Right cardiac atrium (tissue), 5 donors: ENCODE results near the gene RUFY3. TPM values are rescaled to one million over a fixed set of nuclear protein-coding genes. Genes with fewer than 3 reads are reported as not detected.
"Not testable (repeated sequence)": the region's sequence is repeated elsewhere in the genome, so short reads cannot be mapped to it uniquely, and the experiment has no call there.

ENCODE experiments used
- ATAC-seq, 2 donors: fragments of 200-7000 bp; cut with Tn5 transposase; one replicate each; pipeline versions ENCODE4 v1.8.0 to v1.9.1; 2020; ENCODE audit warnings: moderate library complexity in 2 of 2, mild to moderate bottlenecking in 1 of 2
- DNase-seq, 3 donors: peaks; one replicate each; pipeline ENCODE4 v3.0.0-alpha.2; 2020
- H3K27ac ChIP-seq: one replicate; pipeline ENCODE4 v1.5.1; 2013; ENCODE audit warnings: mild to moderate bottlenecking, low read length, control low read depth, moderate library complexity
- H3K27me3 ChIP-seq: one replicate; pipeline ENCODE4 v1.6.1; 2013; ENCODE audit not compliant: control insufficient read depth, insufficient read depth
- H3K4me1 ChIP-seq: one replicate; pipeline ENCODE4 v1.6.1; 2013; ENCODE audit warnings: low read length; ENCODE audit not compliant: control insufficient read depth, insufficient read depth
- H3K4me3 ChIP-seq: one replicate; pipeline ENCODE4 v1.5.1; 2013; ENCODE audit warnings: low read length, control low read depth
- H3K9me3 ChIP-seq: one replicate; pipeline ENCODE4 v1.6.1; 2013; ENCODE audit warnings: low read length; ENCODE audit not compliant: control insufficient read depth
- WGBS: extraction: QIAGEN DNeasy Blood & Tissue Kit; methylation state at CpG from one replicate; pipeline ENCODE4 v1.1.7; 2013; 5-methylcytosine and 5-hydroxymethylcytosine counted together
- intact Hi-C, 4 donors: fragments of 100-400 bp; cut with DNase I; formaldehyde crosslinking; loops; one replicate each; pipeline versions ENCODE4 v1.11.0 to v1.14.0; 2022 to 2023
- polyA plus RNA-seq: library from polyadenylated mRNA; stranded (reverse); fragments of 200-250 nt; gene quantifications from one replicate; pipeline ENCODE4 v1.2.3, GENCODE V29; 2013
- total RNA-seq, 4 donors: library from RNA; stranded (reverse); fragmentation: NEBNext Ultra II Directional; extraction: Animal tissue kit (Norgen Biotek cat#: 25700); gene quantifications; one replicate each; pipeline ENCODE4 v1.2.1, GENCODE V29; 2021
- donor health status: healthy with polysubstance abuse.
- donor health status: DM: no; HTN: yes; CAD: no.
- donor health status: DM: no; HTN: no; CAD: no.
- donor health status: DM: no; HTN: yes; CAD: no; lungs with severe emphysema.
- donor health status: DM: yes; HTN: yes; CAD: no.

RUFY3 gene
- total and polyA plus RNA-seq, 5 donors, result 14.1 to 30.1 (median 29.1) TPM

GRCh38 chr4:70829492-70829891, 107.7 kb downstream of the RUFY3 start:
- no peak overlapping the region for H3K4me3 ChIP-seq
- H3K9me3 ChIP-seq, result no peaks in the 10 kb centered on the region
- ATAC-seq (no peak), DNase-seq (no peak)
- H3K27ac ChIP-seq, result no peak overlapping the region
- no peaks in the 10 kb centered on the region for H3K27me3 ChIP-seq
- no peaks in the 10 kb centered on the region for H3K4me1 ChIP-seq
- intact Hi-C loops, result no loop called here
- WGBS, result 84% methylated on average over 1 of the region's 1 CpG

- Histone ChIP-seq H3K9me3 (no peaks in the 10 kb centered on the region), H3K27me3 (no peaks in the 10 kb centered on the region), H3K4me3 (no peak overlapping the region), H3K27ac (no peak overlapping the region), H3K4me1 (no peaks in the 10 kb centered on the region)
- intact Hi-C loops, result loop anchor here in 3 of 4 donors (10.0 kb wide), 2 partner anchors 125 to 165 kb away; partner anchors contain the start of gene DCK (in 2 of the 3)
- ATAC-seq (no peak), DNase-seq (no peak)
- 92% methylated on average over 9 of the region's 9 CpGs for WGBS
Measured at GRCh38 chr4:70830054-70830453, 108.3 kb downstream of the RUFY3 start.

GRCh38 chr4:70831293-70831692, 109.5 kb downstream of the RUFY3 start:
- H3K9me3 ChIP-seq, result no peaks in the 10 kb centered on the region
- H3K4me1 ChIP-seq, result peaks cover 2% of the 10 kb centered on the region
- no peak for ATAC-seq
- H3K4me3 ChIP-seq, result no peak overlapping the region
- intact Hi-C loops, result loop anchor here in 3 of 4 donors (10.0 kb wide), 2 partner anchors 126 to 164 kb away; partner anchors contain the start of gene DCK (in 2 of the 3)
- WGBS, result 95% methylated on average over 4 of the region's 4 CpGs
- no peak for DNase-seq
- no peak overlapping the region for H3K27ac ChIP-seq
- no peaks in the 10 kb centered on the region for H3K27me3 ChIP-seq

GRCh38 chr4:70833675-70834074, 111.9 kb downstream of the RUFY3 start:
- ATAC-seq (no peak), DNase-seq (no peak)
- no peak overlapping the region for H3K27ac ChIP-seq
- H3K9me3 ChIP-seq, result no peaks in the 10 kb centered on the region
- H3K4me1 ChIP-seq, result peaks cover 2% of the 10 kb centered on the region
- H3K27me3 ChIP-seq, result no peaks in the 10 kb centered on the region
- no peak overlapping the region for H3K4me3 ChIP-seq
- intact Hi-C loops, result loop anchor here in 3 of 4 donors (10.0 kb wide), 2 partner anchors 129 to 161 kb away; partner anchors contain the start of gene DCK (in 2 of the 3)
- 99% methylated on average over 1 of the region's 1 CpG for WGBS

- no peaks in the 10 kb centered on the region for H3K9me3 ChIP-seq
- H3K4me1 ChIP-seq, result peaks cover 2% of the 10 kb centered on the region
- H3K4me3 ChIP-seq, result no peak overlapping the region
- DNase-seq (no peak), ATAC-seq (no peak)
- no peaks in the 10 kb centered on the region for H3K27me3 ChIP-seq
- H3K27ac ChIP-seq, result no peak overlapping the region
- intact Hi-C loops, result loop anchor here in 3 of 4 donors (5.0 to 10.0 kb wide), 3 partner anchors 66 to 159 kb away; partner anchors contain the start of genes DCK (in 2 of the 3) and MOB1B (in 2 of the 3)
- WGBS, result 58% methylated on average over 2 of the region's 2 CpGs
Measured at GRCh38 chr4:70836081-70836480, 114.3 kb downstream of the RUFY3 start.

GRCh38 chr4:70838204-70838603, 116.4 kb downstream of the RUFY3 start:
- ATAC-seq (no peak), DNase-seq (no peak)
- intact Hi-C loops, result loop anchor here in 3 of 4 donors (5.0 to 10.0 kb wide), 3 partner anchors 64 to 157 kb away; partner anchors contain the start of genes DCK (in 2 of the 3) and MOB1B (in 2 of the 3)
- Histone ChIP-seq H3K4me3 (peak overlapping the region; percentile 78), H3K4me1 (peaks cover 2% of the 10 kb centered on the region), H3K9me3 (no peaks in the 10 kb centered on the region), H3K27me3 (no peaks in the 10 kb centered on the region), H3K27ac (peak overlapping the region; percentile 55)
- 26% methylated on average over 4 of the region's 4 CpGs for WGBS

GRCh38 chr4:70838666-70839588, 117.2 kb downstream of the RUFY3 start:
- WGBS, result under 1% methylated on average over 80 of the region's 80 CpGs
- intact Hi-C loops, result loop anchor here in 3 of 4 donors (5.0 to 10.0 kb wide), 3 partner anchors 63 to 156 kb away; partner anchors contain the start of genes DCK (in 2 of the 3) and MOB1B (in 2 of the 3)
- H3K9me3 ChIP-seq, result no peaks in the 10 kb centered on the region
- DNase-seq (peak; percentile 77 to 90 (median 88)), ATAC-seq (peak; percentile 78 to 84)
- H3K27ac ChIP-seq, result peak overlapping the region; percentile 79
- H3K4me3 ChIP-seq, result peak overlapping the region; percentile 78
- H3K4me1 ChIP-seq, result peaks cover 2% of the 10 kb centered on the region
- H3K27me3 ChIP-seq, result no peaks in the 10 kb centered on the region

GRCh38 chr4:70839589-70840093, 117.9 kb downstream of the RUFY3 start, which contains the start of gene GRSF1:
GRSF1 (minus strand) TSS chr4:70839890; CDS start chr4:70839827, 63 bp downstream.
- under 1% methylated on average over 49 of the region's 51 CpGs for WGBS

GRCh38 chr4:70840137-70840536, 118.4 kb downstream of the RUFY3 start:
- intact Hi-C loops, result loop anchor here in 1 of 4 donors (10.0 kb wide), 1 partner anchor 155 kb away; the partner anchor contains the start of gene DCK
- ATAC-seq, result peak in 1 of 2 donors; percentile 3
- not testable (repeated sequence) for H3K4me1 ChIP-seq, H3K27ac ChIP-seq, H3K4me3 ChIP-seq, H3K27me3 ChIP-seq, H3K9me3 ChIP-seq
- 59% methylated on average over 18 of the region's 20 CpGs for WGBS
- DNase-seq, result peak; percentile 61 to 82 (median 81)

More at GRCh38 chr4:70839589-70840093, 117.9 kb downstream of the RUFY3 start, which contains the start of gene GRSF1:
- ATAC-seq (peak; percentile 97 to 98), DNase-seq (peak; percentile 96 to 98 (median 98))
- Histone ChIP-seq H3K27me3 (no peaks in the 10 kb centered on the region), H3K4me1 (peaks cover 2% of the 10 kb centered on the region), H3K9me3 (no peaks in the 10 kb centered on the region), H3K27ac (peak within 1 kb of the TSS; percentile 79), H3K4me3 (peak within 1 kb of the TSS; percentile 78)
- intact Hi-C loops, result loop anchor here (5.0 to 10.0 kb wide), 3 partner anchors 63 to 155 kb away; partner anchors contain the start of genes DCK (in 3 of the 4) and MOB1B (in 2 of the 4)

- not testable (repeated sequence) for H3K4me3 ChIP-seq, H3K4me1 ChIP-seq, H3K9me3 ChIP-seq, ATAC-seq, H3K27ac ChIP-seq, H3K27me3 ChIP-seq
- intact Hi-C loops, result loop anchor here in 1 of 4 donors (10.0 kb wide), 1 partner anchor 154 kb away; the partner anchor contains the start of gene DCK
- DNase-seq, result peak in 1 of 3 donors; percentile 53
- 94% methylated on average over 16 of the region's 16 CpGs for WGBS
Measured at GRCh38 chr4:70840631-70841030, 118.9 kb downstream of the RUFY3 start.
